Gastroesophageal sphincter (tissue), 3 donors: Measurements from ENCODE around the gene TSHZ3.

ENCODE experiments used
- EP300 ChIP-seq: sonication (generic); formaldehyde crosslinking; IDR thresholded peaks from one replicate; pipeline ENCODE4 v1.6.1; 2017; ENCODE audit warnings: antibody characterized with exemption, mild to moderate bottlenecking
- POLR2A ChIP-seq, 2 donors: fragments of 450-650 bp; IDR thresholded peaks; one replicate each; pipeline ENCODE4 v1.6.1; 2017; ENCODE audit warnings: antibody characterized with exemption in 2 of 2, mild to moderate bottlenecking in 2 of 2, moderate library complexity in 1 of 2
- POLR2AphosphoS5 ChIP-seq: sonication (generic); formaldehyde crosslinking; IDR thresholded peaks from one replicate; pipeline ENCODE4 v1.6.1; 2017; ENCODE audit warnings: antibody characterized with exemption
- TF ChIP-seq, protein P1 (sequence below), 4 experiments: fragments of 200-600 bp in 2 of 4; fragments of 450-650 bp in 2 of 4; sonication (generic) in 1 of 4; IDR thresholded peaks; one replicate each; pipeline ENCODE4 v1.5.1; 2017 to 2019; ENCODE audit warnings: antibody characterized with exemption in 4 of 4, mild to moderate bottlenecking in 2 of 4, moderate library complexity in 2 of 4

DNA sequence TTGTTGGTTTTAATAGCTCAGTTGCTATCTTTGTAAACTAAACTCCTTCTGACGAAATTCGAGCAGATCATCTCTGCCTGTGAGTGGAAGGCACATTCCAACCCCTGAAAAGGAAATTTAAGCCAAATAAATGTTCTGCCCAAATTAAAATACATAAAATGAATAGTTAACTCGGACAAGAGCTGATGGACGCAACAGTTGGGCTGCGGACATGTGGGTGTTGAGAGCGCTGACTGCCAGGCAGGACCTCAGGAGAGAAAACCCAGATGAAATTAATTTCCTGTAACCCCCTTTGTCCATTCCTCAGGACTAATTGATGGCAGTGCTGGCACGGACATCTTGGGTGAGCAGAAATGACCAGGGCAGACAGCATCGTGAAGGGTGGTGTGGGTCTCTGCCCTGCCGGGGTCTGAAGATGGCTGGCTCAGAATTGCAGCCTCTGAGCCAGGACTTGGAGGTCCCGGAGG is 86.5 kb downstream of the TSHZ3 start:
- TF ChIP-seq POLR2A (IDR thresholded peaks at IDR 0.05), result no peak
- TF ChIP-seq, protein P1, sequence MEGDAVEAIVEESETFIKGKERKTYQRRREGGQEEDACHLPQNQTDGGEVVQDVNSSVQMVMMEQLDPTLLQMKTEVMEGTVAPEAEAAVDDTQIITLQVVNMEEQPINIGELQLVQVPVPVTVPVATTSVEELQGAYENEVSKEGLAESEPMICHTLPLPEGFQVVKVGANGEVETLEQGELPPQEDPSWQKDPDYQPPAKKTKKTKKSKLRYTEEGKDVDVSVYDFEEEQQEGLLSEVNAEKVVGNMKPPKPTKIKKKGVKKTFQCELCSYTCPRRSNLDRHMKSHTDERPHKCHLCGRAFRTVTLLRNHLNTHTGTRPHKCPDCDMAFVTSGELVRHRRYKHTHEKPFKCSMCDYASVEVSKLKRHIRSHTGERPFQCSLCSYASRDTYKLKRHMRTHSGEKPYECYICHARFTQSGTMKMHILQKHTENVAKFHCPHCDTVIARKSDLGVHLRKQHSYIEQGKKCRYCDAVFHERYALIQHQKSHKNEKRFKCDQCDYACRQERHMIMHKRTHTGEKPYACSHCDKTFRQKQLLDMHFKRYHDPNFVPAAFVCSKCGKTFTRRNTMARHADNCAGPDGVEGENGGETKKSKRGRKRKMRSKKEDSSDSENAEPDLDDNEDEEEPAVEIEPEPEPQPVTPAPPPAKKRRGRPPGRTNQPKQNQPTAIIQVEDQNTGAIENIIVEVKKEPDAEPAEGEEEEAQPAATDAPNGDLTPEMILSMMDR (IDR thresholded peaks at IDR 0.05), result no peak
- TF ChIP-seq POLR2AphosphoS5, result no peak
- no peak for TF ChIP-seq EP300
